NCI-H446 (cell line): ENCODE results near the gene RLN3.
A peak's percentile ranks its signal among the peaks of the same experiment; 100 is the strongest.
"Not testable (repeated sequence)": the region's sequence is repeated elsewhere in the genome, so short reads cannot be mapped to it uniquely, and the experiment has no call there.

Experiments
- DNase-seq, 2 experiments: peaks; one replicate each; lab custom pipeline; 2025; lab: John Stamatoyannopoulos, UW

Gene RLN3

DNA sequence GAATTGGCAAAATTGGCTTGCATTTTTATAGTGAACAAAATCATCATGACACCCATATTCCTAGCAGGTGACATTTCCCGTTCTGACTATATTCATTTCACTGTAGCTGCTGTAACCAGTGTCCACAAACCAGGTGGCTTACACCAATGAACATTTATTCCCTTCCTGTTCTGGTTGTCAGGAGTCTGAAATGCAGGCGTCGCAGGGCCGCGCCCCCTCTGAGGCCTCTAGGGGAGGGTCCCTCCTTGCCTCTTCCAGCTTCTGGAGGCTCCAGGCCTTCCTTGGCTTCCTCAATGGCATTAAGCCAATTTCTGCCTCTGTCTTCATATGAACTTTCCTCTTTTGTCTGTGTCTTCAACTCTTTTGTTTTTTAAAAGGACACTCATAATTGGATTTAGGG lies 6.5 kb upstream of the RLN3 start:
- DNase-seq = no peak

DNA sequence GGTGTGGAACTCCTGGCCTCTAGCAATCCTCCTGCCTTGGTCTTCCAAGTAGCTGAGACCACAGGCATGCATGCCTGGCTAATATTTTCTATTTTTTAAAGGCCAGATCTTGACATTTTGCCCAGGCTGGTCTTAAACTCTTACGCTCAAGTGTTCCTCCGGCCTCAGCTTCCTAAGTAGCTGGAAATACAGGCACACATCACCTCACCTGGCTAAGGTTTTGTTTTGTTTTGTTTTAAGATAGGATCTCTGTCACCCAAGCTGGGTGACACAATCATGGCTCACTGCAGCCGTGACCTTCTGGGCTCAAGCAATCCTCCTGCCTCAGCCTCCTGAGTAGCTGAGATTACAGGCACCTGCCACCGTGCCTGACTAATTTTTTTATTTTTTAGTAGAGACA lies 5.5 kb upstream of the RLN3 start:
- DNase-seq = no peak

DNA sequence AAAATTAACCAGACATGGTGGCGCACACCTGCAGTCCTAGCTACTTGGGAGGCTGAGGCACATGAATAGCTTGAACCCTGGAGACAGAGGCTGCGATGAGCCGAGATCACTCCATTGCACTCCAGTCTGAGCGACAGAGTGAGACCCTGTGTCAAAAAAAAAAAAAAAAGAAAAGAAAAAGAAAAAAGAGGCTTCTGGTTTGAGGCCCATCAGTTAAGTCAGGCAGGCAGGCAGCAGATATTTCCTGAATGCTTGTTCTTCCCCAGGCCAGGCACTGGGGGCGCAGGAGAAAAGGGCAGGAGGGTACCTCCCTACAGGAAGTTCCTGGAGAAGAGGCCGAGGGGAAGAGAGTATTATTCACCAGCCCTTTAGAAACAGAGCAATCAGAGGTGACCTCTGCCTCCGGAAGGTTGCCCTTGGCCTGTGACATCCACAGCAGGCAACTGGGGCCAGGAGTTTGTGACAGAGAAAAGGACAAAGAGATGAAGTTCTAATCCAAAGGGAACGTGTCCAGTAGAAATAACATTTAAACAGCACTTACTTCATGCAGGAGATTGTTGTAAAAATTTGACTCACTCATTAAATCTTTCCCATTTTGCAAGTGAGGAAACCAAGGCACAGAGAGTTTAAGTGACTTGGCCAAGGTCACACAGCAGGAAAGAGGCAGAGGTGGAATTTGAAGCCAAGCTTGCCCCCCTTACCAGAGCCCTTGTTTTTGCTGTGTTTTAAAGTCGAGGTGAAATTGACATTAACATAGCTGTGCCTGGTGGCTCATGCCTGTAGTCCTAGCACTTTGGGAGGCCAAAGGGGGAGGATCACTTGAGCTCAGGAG lies 4.3 kb upstream of the RLN3 start:
- DNase-seq = peak in 1 of 2 experiments; percentile 17

DNA sequence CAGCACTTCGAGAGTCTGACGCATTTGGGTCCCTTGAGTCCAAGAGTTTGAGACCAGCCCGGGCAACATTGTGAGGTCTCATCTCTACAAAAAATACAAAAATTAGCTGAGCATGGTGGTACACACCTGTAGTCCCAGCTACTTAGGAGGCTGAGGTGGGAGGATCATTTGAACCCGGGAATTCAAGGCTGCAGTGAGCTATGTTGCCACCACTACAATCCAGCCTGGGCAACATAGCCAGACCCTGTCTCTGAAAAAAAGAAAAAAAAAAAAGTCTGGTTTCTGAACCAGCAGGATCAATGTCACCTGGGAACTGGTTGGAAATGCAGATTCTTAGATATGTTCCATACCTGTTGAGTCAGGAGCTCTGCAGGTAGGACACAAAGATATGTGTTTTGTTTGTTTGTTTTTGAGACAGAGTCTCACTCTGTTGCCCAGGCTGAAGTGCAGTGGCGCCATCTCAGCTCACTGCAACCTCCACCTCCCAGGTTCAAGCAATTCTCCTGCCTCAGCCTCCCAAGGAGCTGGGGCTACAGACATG lies 1.2 kb upstream of the RLN3 start:
- DNase-seq = not testable (repeated sequence)

DNA sequence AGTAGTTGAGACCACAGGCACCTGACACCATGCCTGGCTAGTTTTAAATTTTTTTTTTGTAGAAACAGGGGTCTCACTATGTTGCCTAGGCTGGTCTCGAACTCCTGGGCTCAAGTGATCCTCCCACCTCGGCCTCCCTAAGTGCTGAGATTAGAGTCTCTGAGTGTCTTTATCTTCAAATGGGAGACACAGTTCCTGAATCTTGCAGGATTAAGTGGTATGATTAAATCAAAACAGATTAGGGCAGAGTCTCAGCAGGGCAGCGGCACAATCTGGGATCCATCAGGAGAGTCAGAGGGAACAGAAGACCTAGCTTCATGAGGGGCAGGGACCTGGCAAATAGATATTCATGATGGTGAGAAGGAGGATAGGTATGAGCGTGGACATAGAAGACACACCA lies 953 bp downstream of the RLN3 start:
- DNase-seq = no peak

DNA sequence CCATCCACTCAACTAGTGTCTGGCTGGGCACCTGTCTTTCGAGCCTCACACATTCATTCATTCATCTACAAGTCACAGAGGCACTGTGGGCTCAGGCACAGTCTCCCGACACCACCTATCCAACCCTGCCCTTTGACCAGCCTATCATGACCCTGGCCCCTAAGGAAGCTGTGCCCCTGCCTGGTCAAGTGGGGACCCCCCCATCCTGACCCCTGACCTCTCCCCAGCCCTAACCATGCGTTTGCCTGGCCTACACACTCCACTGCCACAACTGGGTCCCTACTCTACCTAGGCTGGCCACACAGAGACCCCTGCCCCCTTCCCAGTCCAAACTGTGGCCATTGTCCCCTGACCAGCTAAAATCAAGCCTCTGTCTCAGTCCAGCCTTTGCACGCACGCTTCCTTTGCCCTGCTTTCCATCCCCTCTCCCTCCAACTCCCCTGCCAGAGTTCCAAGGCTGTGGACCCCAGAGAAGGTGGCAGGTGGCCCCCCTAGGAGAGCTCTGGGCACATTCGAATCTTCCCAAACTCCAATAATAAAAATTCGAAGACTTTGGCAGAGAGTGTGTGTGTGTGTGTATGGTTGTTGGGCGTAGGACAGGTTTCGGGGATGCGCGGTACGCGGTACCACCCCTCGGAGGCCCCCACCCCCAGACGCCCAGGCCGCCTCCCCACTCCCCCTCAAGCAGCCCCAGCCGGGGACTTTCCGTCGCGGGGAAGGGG lies 3.2 kb downstream of the RLN3 start:
- no peak for DNase-seq

DNA sequence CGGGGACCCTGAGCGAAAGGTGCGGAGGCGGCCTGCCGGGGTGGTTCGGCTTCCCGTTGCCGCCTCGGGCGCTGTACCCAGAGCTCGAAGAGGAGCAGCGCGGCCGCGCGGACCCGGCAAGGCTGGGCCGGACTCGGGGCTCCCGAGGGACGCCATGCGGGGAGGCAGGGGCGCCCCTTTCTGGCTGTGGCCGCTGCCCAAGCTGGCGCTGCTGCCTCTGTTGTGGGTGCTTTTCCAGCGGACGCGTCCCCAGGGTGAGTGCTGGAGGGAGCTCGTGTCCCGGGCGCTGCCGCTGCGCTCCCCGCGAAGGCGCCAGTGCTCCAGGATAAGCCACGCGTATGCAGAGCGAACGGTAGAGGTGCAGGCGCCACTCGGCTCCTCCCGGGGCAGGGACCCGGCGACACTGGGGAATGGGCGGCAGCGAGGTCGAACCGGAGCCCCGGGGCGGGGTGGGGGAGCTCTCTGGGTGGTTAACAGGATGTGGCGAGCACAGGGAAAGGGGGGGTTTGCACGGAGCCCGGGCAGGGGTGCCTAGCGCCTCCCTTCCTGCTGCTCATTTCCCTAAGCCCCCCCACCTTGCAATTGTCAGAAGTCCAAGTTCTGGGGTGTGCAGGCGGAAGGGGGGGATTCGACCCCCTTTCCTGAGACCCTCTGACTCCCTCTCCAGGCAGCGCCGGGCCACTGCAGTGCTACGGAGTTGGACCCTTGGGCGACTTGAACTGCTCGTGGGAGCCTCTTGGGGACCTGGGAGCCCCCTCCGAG lies 4.0 kb downstream of the RLN3 start, which contains the start of gene IL27RA:
Gene IL27RA (plus strand): TSS at position 44 of the 762 bp plus-strand sequence. CDS start 111 bp downstream, at position 155.
- DNase-seq = peak; percentile 24 to 56

DNA sequence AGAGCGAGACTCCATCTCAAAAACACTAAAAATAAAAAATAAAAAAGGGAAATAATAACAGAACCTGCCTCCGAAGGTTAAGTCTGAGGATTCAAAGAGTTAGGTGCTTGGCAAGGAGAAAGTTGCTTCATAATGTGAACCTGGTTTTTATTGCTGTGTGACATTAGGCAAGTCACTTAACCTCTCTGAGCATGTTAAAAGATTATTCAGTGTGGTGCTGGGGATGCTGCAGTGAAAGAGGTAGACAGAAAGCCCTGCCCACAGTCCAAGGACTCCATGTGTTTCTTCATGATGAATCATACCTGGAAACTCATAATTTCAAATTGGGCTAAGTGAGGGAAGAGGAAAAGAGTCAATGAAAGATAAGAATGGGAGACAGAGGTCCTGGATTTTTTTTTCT lies 6.0 kb downstream of the RLN3 start:
- no peak for DNase-seq

DNA sequence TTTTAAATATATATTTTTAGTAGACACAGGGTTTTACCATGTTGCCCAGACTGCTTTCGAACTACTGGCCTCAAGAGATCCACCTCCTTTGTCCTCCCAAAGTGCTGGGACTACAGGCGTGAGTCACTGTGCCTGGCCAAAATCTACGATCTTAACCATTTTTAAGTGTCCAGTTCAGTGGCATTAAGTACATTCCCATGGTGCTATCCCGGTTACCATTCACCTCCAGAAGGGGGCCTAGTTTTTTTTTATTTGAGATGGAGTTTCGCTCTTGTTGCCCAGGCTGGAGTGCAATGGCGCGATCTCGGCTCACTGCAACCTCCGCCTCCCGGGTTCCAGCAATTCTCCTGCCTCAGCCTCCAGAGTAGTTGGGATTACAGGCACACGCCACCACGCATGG lies 7.2 kb downstream of the RLN3 start:
- DNase-seq = not testable (repeated sequence)

DNA sequence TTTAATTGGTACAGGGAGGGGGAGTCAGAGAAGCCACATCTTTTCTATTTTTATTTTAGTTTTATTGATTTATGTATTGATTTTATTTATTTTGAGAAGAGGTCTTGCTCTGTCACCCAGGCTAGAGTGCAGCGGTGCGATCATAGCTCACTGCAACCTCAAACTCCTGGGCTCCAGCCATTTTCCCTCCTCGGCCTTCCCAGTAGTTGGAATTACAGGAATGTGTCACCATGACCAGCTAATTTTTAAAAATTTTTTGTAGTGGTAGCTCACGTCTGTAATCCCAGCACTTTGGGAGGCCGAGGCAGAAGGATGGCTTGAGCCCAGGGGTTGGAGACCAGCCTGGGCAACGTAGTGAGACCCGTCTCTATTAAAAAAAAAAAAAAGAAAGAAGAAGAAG lies 7.8 kb downstream of the RLN3 start:
- DNase-seq = no peak

DNA sequence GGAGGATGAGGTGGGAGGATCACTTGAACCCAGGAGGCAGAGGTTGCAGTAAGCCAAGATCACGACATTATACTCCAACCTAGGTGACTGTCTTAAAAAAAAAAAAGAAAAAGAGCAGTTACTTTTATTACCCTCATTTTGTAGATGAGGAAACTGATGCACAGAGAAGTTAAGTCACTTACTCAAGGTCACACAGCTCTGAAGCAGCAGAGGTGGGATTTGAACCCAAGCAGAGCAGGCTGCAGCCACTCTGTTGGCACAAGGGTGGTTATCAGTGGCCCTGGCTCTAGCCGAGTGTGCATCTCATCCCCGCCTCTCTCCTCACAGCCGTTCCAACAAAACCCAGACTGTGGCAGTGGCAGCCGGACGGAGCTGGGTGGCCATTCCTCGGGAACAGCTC lies 11.2 kb downstream of the RLN3 start:
- no peak for DNase-seq

DNA sequence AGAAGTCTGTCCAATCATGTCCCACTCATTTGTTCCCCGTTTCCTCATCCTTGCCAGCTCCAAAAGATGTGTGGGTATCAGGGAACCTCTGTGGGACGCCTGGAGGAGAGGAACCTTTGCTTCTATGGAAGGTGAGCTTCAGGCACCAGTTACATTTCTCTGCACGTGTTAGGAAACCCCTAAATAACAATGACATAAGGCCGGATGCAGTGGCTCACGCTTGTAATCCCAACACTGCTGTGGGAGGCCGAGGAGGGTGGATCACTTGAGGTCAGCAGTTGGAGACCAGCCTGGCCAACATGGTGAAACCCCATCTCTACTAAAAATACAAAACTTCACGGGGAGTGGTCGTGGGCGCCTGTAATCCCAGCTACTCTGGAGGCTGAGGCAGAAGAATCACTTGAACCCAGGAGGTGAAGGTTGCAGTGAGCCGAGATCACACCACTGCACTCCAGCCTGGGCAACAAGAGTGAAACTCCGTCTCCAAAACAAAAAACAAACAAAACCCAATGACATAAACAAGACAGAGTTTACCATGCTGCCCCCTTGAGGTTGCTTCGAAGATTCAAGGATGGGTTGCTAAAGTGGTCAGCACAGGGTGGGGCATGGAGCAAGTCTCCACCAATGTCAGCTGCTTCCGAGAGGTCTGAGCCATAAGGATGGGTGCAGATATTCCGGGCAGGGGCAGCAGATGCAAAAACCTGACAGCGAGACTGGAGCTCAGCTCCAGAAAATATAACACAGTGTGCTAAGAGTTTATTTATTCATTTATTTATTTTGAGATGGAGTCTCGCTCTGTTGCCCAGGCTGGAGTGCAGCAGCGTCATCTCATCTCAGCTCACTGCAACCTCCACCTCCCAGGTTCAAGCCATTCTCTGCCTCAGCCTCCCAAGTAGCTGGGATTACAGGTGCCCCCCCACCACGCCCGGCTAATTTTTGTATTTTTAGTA lies 15.0 kb downstream of the RLN3 start:
- peak; percentile 16 to 56 for DNase-seq

DNA sequence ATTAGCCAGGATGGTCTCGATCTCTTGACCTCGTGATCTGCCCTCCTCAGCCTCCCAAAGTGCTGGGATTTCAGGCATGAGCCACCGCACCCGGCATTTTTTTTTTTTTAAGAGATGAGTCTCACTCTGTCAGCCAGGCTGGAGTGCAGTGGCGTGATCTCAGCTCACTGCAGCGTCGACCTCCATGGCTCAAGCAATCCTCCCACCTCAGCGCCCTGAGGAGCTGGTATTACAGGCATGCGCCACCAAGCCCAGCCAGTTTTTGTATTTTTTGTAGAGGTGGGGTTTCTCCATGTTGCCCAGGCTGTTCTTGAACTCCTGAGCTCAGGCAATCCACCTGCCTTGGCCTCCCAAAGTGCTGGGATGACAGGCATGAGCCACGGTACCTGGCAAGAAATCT lies 19.9 kb downstream of the RLN3 start:
- DNase-seq = not testable (repeated sequence)

DNA sequence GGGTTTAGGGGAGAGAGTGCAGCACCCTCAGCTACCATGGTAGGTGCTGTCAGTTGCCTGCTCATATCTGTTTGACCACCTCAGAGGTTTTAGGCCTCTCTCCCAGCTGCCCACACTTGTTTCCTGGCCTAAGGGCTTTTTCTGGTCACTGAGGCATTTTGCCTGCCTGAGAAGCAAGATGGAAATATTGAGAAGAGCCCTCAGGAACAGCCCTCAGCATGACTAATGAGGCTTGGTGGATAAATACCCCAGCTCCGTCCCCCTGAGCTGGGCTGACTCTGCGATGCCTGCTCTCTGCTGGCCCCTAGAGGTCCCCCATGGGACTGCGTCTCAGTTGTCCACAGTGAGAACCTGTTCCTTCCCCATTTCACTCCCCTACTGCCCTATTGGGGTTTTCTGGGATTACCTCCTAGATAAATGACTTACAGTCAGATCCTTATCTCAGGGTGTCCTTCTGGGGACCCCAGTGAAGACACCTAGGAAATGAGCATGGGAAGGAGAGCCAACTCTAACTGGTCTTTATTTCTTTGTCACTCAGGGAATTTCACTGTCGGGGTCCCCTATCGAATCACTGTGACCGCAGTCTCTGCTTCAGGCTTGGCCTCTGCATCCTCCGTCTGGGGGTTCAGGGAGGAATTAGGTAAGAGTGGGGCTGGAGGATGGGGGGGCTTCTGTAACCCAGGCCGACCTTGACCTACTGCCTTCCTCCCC lies 20.6 kb downstream of the RLN3 start:
- peak in 1 of 2 experiments; percentile 25 for DNase-seq

DNA sequence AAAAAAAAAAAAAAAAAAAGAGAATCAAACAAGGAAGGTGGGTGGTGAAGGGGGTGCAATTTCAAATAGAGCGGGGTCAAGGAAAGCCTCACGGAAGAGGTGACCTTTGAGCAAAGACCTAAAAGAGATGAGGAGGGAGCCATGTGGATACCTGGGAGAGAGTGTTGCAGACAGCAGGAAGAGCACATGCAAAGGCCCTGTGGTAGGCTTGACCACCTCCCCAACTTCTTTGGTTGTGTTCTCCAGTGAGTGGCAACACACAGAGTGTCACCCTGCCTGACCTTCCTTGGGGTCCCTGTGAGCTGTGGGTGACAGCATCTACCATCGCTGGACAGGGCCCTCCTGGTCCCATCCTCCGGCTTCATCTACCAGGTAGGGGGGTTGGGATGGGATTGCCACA lies 22.6 kb downstream of the RLN3 start:
- DNase-seq = no peak

DNA sequence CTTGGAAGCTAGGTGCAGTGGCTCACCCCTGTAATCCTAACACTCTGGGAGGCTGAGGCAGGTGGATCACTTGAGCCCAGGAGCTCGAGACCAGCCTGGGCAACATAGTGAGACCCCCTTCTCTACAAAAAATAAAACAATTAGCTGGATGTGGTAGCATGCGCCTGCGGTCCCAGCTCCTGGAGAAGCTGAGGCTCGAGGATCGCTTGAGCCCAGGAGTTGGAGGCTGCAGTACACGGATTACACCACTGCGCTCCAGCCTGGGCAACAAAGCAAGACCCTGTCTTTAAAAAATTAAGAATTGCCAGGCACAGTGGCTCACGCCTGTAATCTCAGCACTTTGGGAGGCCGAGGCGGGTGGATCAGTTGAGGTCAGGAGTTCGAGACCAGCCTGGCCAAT lies 23.0 kb downstream of the RLN3 start:
- DNase-seq = not testable (repeated sequence)

DNA sequence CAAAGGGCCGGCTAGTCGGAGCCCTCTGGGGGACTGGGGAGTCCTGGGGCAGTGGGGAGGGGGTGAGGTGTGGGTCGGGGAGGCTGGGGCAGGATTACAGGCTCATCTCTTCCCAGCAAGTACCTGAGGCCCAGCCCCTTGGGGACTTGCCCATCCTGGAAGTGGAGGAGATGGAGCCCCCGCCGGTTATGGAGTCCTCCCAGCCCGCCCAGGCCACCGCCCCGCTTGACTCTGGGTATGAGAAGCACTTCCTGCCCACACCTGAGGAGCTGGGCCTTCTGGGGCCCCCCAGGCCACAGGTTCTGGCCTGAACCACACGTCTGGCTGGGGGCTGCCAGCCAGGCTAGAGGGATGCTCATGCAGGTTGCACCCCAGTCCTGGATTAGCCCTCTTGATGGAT lies 24.0 kb downstream of the RLN3 start:
- no peak for DNase-seq

DNA sequence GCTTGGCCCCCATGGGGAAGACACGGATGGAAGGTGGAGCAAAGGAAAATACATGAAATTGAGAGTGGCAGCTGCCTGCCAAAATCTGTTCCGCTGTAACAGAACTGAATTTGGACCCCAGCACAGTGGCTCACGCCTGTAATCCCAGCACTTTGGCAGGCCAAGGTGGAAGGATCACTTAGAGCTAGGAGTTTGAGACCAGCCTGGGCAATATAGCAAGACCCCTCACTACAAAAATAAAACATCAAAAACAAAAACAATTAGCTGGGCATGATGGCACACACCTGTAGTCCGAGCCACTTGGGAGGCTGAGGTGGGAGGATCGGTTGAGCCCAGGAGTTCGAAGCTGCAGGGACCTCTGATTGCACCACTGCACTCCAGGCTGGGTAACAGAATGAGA lies 24.5 kb downstream of the RLN3 start:
- no peak for DNase-seq

DNA sequence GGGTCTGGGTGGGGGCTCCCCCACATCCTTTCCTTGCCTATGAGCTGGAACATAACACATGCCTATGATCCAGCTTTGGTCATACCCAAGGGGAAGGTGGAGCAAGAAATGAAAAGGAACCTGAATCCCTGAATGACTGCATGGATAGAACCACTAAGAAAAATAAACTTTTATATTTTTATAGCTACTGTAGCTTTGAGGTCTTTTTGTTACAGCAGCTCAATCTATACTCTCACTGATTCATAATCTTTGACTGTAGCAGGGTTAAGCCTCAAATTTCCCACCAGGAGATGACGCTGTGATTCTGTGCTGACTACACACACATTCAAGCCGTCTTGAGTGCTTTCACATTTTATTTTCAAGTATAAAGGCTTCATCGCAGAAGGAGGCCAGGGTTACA lies 25.1 kb downstream of the RLN3 start:
- DNase-seq = no peak

DNA sequence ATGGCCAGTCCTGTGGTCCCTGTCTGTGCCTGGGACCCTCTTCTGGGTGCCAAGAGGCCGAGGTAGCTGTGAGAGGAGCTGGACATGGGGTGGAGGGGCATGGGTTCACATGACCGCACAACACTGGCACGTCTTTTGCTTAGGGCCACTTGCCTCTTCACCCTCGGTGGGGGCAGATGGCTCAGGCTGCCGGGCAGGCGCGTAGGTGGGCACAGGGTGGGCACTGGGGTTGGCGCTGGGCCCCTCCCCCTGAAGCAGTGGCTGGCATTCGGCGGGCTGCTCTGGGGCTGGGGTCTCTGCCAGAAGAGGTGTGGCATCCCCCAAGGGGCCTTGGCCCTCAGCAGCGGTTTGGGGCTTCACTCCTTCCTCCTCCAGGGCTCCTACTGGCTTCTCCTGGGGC lies 25.6 kb downstream of the RLN3 start:
- DNase-seq = no peak

DNA sequence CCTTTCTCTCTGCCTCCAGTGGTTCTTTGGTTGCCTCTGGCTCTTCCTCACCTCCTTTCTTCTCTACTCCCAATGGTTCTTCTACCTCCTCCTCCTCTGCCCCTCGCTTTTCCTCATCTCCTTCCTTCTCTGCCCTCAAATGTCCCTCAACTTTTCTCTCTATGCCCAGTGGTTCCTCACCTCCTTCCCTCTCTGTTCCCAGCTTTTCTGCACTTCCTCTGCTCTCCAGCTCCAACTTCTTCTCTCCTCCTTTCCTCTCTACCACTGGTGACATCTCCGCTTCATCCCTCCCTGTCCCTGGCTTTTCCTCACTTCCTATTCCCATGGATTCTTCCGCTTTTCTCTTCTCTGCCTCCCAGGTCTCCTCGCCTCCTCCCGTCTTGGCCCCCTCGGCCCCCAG lies 26.2 kb downstream of the RLN3 start:
- no peak for DNase-seq
